H1 (cell line): ENCODE measurements around the gene DMWD.

Experiments used
- ATF2 ChIP-seq: IDR thresholded peaks from 2 replicates; pipeline ENCODE4 v1.6.1; 2012; ENCODE audit warnings: low read length, inconsistent platforms
- CHD1 ChIP-seq: IDR thresholded peaks from 2 replicates; pipeline ENCODE4 v1.6.1; 2012; ENCODE audit warnings: low read depth, low read length, improper control_type of control experiment
- CHD2 ChIP-seq: IDR thresholded peaks from 2 replicates; pipeline ENCODE4 v1.6.1; 2012; ENCODE audit warnings: low read length, improper control_type of control experiment
- CTCF ChIP-seq, 3 experiments: IDR thresholded peaks; 1 replicate in 2 of 3; 2 replicates in 1 of 3; pipeline versions ENCODE4 v1.5.1 to v1.6.1; 2011; ENCODE audit warnings: low read length in 3 of 3, mild to moderate bottlenecking in 3 of 3, inconsistent platforms in 2 of 3, low read depth in 1 of 3, moderate library complexity in 1 of 3; ENCODE audit not compliant: insufficient read depth in 1 of 3; ENCODE audit errors: control extremely low read depth in 1 of 3
- EGR1 ChIP-seq: IDR thresholded peaks from 2 replicates; pipeline ENCODE4 v1.6.1; 2011; ENCODE audit warnings: low read depth, low read length, borderline replicate concordance
- MAFK ChIP-seq: IDR thresholded peaks from 2 replicates; pipeline ENCODE4 v1.6.1; 2012; ENCODE audit warnings: low read depth, mild to moderate bottlenecking, improper control_type of control experiment, low read length
- RFX5 ChIP-seq: IDR thresholded peaks from 2 replicates; pipeline ENCODE4 v1.6.1; 2011; ENCODE audit warnings: low read depth, low read length, improper control_type of control experiment, borderline replicate concordance
- RNF2 ChIP-seq: fragments of 200-900, 300-1000 bp; sonication (generic); IDR thresholded peaks from 2 replicates; pipeline ENCODE4 v1.7.1; 2016; ENCODE audit warnings: borderline replicate concordance, low read depth, mild to moderate bottlenecking, antibody characterized with exemption, low read length; ENCODE audit not compliant: poor library complexity, severe bottlenecking; ENCODE audit errors: missing control alignments
- SUZ12 ChIP-seq: fragments of 200-600 bp; sonication (generic); IDR thresholded peaks from 2 replicates; pipeline ENCODE4 v1.6.1; 2012; ENCODE audit warnings: mild to moderate bottlenecking, inconsistent platforms, low read length, moderate library complexity, mixed read lengths
- TAF1 ChIP-seq: IDR thresholded peaks from 2 replicates; pipeline ENCODE4 v1.6.1; 2011; ENCODE audit warnings: mild to moderate bottlenecking, low read depth, low read length
- TEAD4 ChIP-seq: IDR thresholded peaks from 2 replicates; pipeline ENCODE4 v1.6.1; 2012; ENCODE audit warnings: low read depth, low read length, inconsistent platforms, mixed read lengths

GRCh38 chr19:45828523-45828922 is 35.9 kb upstream of the DMWD start:
- TF ChIP-seq EGR1: no peak
- no peak for TF ChIP-seq TAF1
- TF ChIP-seq SUZ12: no peak
- no peak for TF ChIP-seq CHD2
- TF ChIP-seq CTCF (IDR thresholded peaks at IDR 0.05; ENCODE audit: control extremely low read depth in 1 of 3, insufficient read depth in 1 of 3, low read depth in 1 of 3, low read length in 3 of 3): no peak
- no peak for TF ChIP-seq ATF2
- no peak for TF ChIP-seq MAFK
- TF ChIP-seq CHD1: no peak
- no peak for TF ChIP-seq TEAD4
- TF ChIP-seq RFX5: no peak
- no peak for TF ChIP-seq RNF2
